ENCODE data around the gene ZBTB39.
A peak's percentile ranks its signal among the peaks of the same experiment; 100 is the strongest.

The ZBTB39 gene

GRCh38 chr12:57004651-57005050 is 1.7 kb downstream of the ZBTB39 start:
- Histone ChIP-seq H3K4me2 (ENCODE audit: low read length) (no peak overlapping the region), H3K27ac (ENCODE audit: low read depth, low read length) (no peak overlapping the region), H3K36me3 (ENCODE audit: control insufficient read depth in 1 of 2, insufficient read depth in 2 of 2, low read length in 2 of 2) (peaks cover 29 to 37% of the 10 kb centered on the region in 2 experiments), H3K79me1 (ENCODE audit: low read length) (peaks cover 5% of the 10 kb centered on the region), H3K79me2 (ENCODE audit: control insufficient read depth, insufficient read depth, low read length, poor library complexity) (peaks cover 6% of the 10 kb centered on the region), H3K23ac (ENCODE audit: low read length) (no peak overlapping the region), H2BK120ac (ENCODE audit: insufficient read depth, low read length, poor library complexity) (no peak overlapping the region), H2BK12ac (ENCODE audit: low read length) (no peak overlapping the region), H3K9me3 (ENCODE audit: insufficient read depth, low read depth, low read length) (no peaks in the 10 kb centered on the region), H3K4me3 (ENCODE audit: low read depth, low read length) (no peak overlapping the region), H2AFZ (ENCODE audit: insufficient read depth, low read length, poor library complexity) (no peak overlapping the region), H4K12ac (ENCODE audit: low read depth, low read length) (no peak overlapping the region), H2BK5ac (ENCODE audit: low read depth, low read length, poor library complexity) (no peak overlapping the region), H3K27me3 (ENCODE audit: insufficient read depth, low read length) (no peaks in the 10 kb centered on the region), H3K4ac (ENCODE audit: low read depth, low read length) (peak overlapping the region; percentile 17), H4K8ac (ENCODE audit: low read depth, low read length) (no peak overlapping the region), H2AK5ac (ENCODE audit: low read length) (no peak overlapping the region), H3K4me1 (ENCODE audit: control insufficient read depth in 1 of 2, insufficient read depth in 2 of 2, low read length in 2 of 2) (peaks cover 11 to 13% of the 10 kb centered on the region in 2 experiments), H3K14ac (ENCODE audit: low read length) (no peak overlapping the region), H4K91ac (ENCODE audit: low read depth, low read length) (no peak overlapping the region), H3K18ac (ENCODE audit: low read length) (no peak overlapping the region), H3K9ac (ENCODE audit: low read length) (no peak overlapping the region)
- no peak for DNase-seq
- WGBS (ENCODE audit: extremely low coverage, insufficient coverage, insufficient read length): no CpG with 5 or more reads among the region's 6 CpGs

GRCh38 chr12:57003395-57003794 is 3.0 kb downstream of the ZBTB39 start:
- Histone ChIP-seq H3K9ac (ENCODE audit: low read length) (no peak overlapping the region), H3K4ac (ENCODE audit: low read depth, low read length) (no peak overlapping the region), H2AFZ (ENCODE audit: insufficient read depth, low read length, poor library complexity) (no peak overlapping the region), H2BK12ac (ENCODE audit: low read length) (no peak overlapping the region), H3K18ac (ENCODE audit: low read length) (no peak overlapping the region), H3K27me3 (ENCODE audit: insufficient read depth, low read length) (no peaks in the 10 kb centered on the region), H2AK5ac (ENCODE audit: low read length) (no peak overlapping the region), H3K4me1 (ENCODE audit: control insufficient read depth in 1 of 2, insufficient read depth in 2 of 2, low read length in 2 of 2) (peaks cover 8 to 9% of the 10 kb centered on the region in 2 experiments), H3K23ac (ENCODE audit: low read length) (no peak overlapping the region), H4K91ac (ENCODE audit: low read depth, low read length) (no peak overlapping the region), H3K27ac (ENCODE audit: low read depth, low read length) (no peak overlapping the region), H3K36me3 (ENCODE audit: control insufficient read depth in 1 of 2, insufficient read depth in 2 of 2, low read length in 2 of 2) (peaks cover 29 to 37% of the 10 kb centered on the region in 2 experiments), H3K79me2 (ENCODE audit: control insufficient read depth, insufficient read depth, low read length, poor library complexity) (peaks cover 6% of the 10 kb centered on the region), H2BK5ac (ENCODE audit: low read depth, low read length, poor library complexity) (no peak overlapping the region), H2BK120ac (ENCODE audit: insufficient read depth, low read length, poor library complexity) (no peak overlapping the region), H4K12ac (ENCODE audit: low read depth, low read length) (no peak overlapping the region), H3K4me2 (ENCODE audit: low read length) (no peak overlapping the region), H3K79me1 (ENCODE audit: low read length) (peaks cover 5% of the 10 kb centered on the region), H4K8ac (ENCODE audit: low read depth, low read length) (no peak overlapping the region), H3K14ac (ENCODE audit: low read length) (no peak overlapping the region), H3K9me3 (ENCODE audit: insufficient read depth, low read depth, low read length) (no peaks in the 10 kb centered on the region), H3K4me3 (ENCODE audit: low read depth, low read length) (no peak overlapping the region)
- WGBS (ENCODE audit: extremely low coverage, insufficient coverage, insufficient read length): no CpG with 5 or more reads among the region's 13 CpGs
- DNase-seq: no peak

GRCh38 chr12:57001448-57001906 is 4.9 kb downstream of the ZBTB39 start:
- Histone ChIP-seq H3K9ac (ENCODE audit: low read length) (no peak overlapping the region), H3K36me3 (ENCODE audit: control insufficient read depth in 1 of 2, insufficient read depth in 2 of 2, low read length in 2 of 2) (peaks cover 29 to 40% of the 10 kb centered on the region in 2 experiments)

GRCh38 chr12:57000393-57000792 is 6.0 kb downstream of the ZBTB39 start:
- H3K27me3 ChIP-seq (ENCODE audit: insufficient read depth, low read length): no peaks in the 10 kb centered on the region
- no peak overlapping the region for H3K23ac ChIP-seq (ENCODE audit: low read length)
- H3K18ac ChIP-seq (ENCODE audit: low read length): no peak overlapping the region
- no peak overlapping the region for H2AFZ ChIP-seq (ENCODE audit: insufficient read depth, low read length, poor library complexity)
- H2AK5ac ChIP-seq (ENCODE audit: low read length): no peak overlapping the region
- WGBS (ENCODE audit: extremely low coverage, insufficient coverage, insufficient read length): no CpG with 5 or more reads among the region's 1 CpG
- H3K4me2 ChIP-seq (ENCODE audit: low read length): no peak overlapping the region
- H3K27ac ChIP-seq (ENCODE audit: low read depth, low read length): no peak overlapping the region
- H3K4me1 ChIP-seq (ENCODE audit: control insufficient read depth in 1 of 2, insufficient read depth in 2 of 2, low read length in 2 of 2): peaks cover 6 to 9% of the 10 kb centered on the region in 2 experiments
- H3K4me3 ChIP-seq (ENCODE audit: low read depth, low read length): no peak overlapping the region
- no peak overlapping the region for H2BK12ac ChIP-seq (ENCODE audit: low read length)
- peaks cover 29 to 40% of the 10 kb centered on the region in 2 experiments for H3K36me3 ChIP-seq (ENCODE audit: control insufficient read depth in 1 of 2, insufficient read depth in 2 of 2, low read length in 2 of 2)
- no peak overlapping the region for H3K9ac ChIP-seq (ENCODE audit: low read length)
- no peak overlapping the region for H4K12ac ChIP-seq (ENCODE audit: low read depth, low read length)
- no peak for DNase-seq
- H2BK5ac ChIP-seq (ENCODE audit: low read depth, low read length, poor library complexity): no peak overlapping the region
- H3K9me3 ChIP-seq (ENCODE audit: insufficient read depth, low read depth, low read length): peaks cover 3% of the 10 kb centered on the region
- H3K79me1 ChIP-seq (ENCODE audit: low read length): no peaks in the 10 kb centered on the region
- no peak overlapping the region for H2BK120ac ChIP-seq (ENCODE audit: insufficient read depth, low read length, poor library complexity)
- H4K8ac ChIP-seq (ENCODE audit: low read depth, low read length): no peak overlapping the region
- no peak overlapping the region for H3K4ac ChIP-seq (ENCODE audit: low read depth, low read length)
- H3K14ac ChIP-seq (ENCODE audit: low read length): no peak overlapping the region
- no peaks in the 10 kb centered on the region for H3K79me2 ChIP-seq (ENCODE audit: control insufficient read depth, insufficient read depth, low read length, poor library complexity)
- H4K91ac ChIP-seq (ENCODE audit: low read depth, low read length): no peak overlapping the region

More at GRCh38 chr12:57001448-57001906, 4.9 kb downstream of the ZBTB39 start:
- Histone ChIP-seq H3K4me3 (ENCODE audit: low read depth, low read length) (no peak overlapping the region), H3K14ac (ENCODE audit: low read length) (no peak overlapping the region), H2BK5ac (ENCODE audit: low read depth, low read length, poor library complexity) (no peak overlapping the region), H2BK12ac (ENCODE audit: low read length) (no peak overlapping the region), H3K9me3 (ENCODE audit: insufficient read depth, low read depth, low read length) (no peaks in the 10 kb centered on the region), H3K23ac (ENCODE audit: low read length) (no peak overlapping the region), H2BK120ac (ENCODE audit: insufficient read depth, low read length, poor library complexity) (no peak overlapping the region), H3K4ac (ENCODE audit: low read depth, low read length) (no peak overlapping the region), H4K91ac (ENCODE audit: low read depth, low read length) (no peak overlapping the region), H3K79me2 (ENCODE audit: control insufficient read depth, insufficient read depth, low read length, poor library complexity) (peaks cover 6% of the 10 kb centered on the region), H3K4me2 (ENCODE audit: low read length) (no peak overlapping the region), H3K4me1 (ENCODE audit: control insufficient read depth in 1 of 2, insufficient read depth in 2 of 2, low read length in 2 of 2) (peaks cover 6 to 9% of the 10 kb centered on the region in 2 experiments), H4K8ac (ENCODE audit: low read depth, low read length) (no peak overlapping the region), H3K79me1 (ENCODE audit: low read length) (peaks cover 5% of the 10 kb centered on the region), H2AFZ (ENCODE audit: insufficient read depth, low read length, poor library complexity) (no peak overlapping the region), H2AK5ac (ENCODE audit: low read length) (no peak overlapping the region), H3K27ac (ENCODE audit: low read depth, low read length) (no peak overlapping the region), H3K18ac (ENCODE audit: low read length) (no peak overlapping the region), H3K27me3 (ENCODE audit: insufficient read depth, low read length) (no peaks in the 10 kb centered on the region), H4K12ac (ENCODE audit: low read depth, low read length) (no peak overlapping the region)
- peak; percentile 50 to 84 for DNase-seq
- no CpG with 5 or more reads among the region's 13 CpGs for WGBS (ENCODE audit: extremely low coverage, insufficient coverage, insufficient read length)
